DND-41 (cell line): Measurements from ENCODE around the gene CNPPD1.

ENCODE experiments used
- ATAC-seq: fragments of 200-7000 bp; cut with Tn5 transposase; 3 replicates; pipeline ENCODE4 v1.9.1; 2021; ENCODE audit warnings: low read depth; ENCODE audit not compliant: insufficient read depth
- DNase-seq: peaks from one replicate; pipeline ENCODE4 v3.0.0-alpha.2; 2020
- H2AFZ ChIP-seq: 2 replicates; pipeline ENCODE4 v1.6.0; 2012; ENCODE audit warnings: low read depth, low read length
- H3K27ac ChIP-seq: 2 replicates; pipeline ENCODE4 v1.5.1; 2012; ENCODE audit warnings: low read length, inconsistent platforms
- H3K27me3 ChIP-seq: fragments of 200-600 bp; sonication (generic); 2 replicates; pipeline ENCODE4 v1.6.0; 2012; ENCODE audit warnings: low read length, mild to moderate bottlenecking, inconsistent platforms; ENCODE audit not compliant: insufficient read depth, poor library complexity
- H3K36me3 ChIP-seq: 2 replicates; pipeline ENCODE4 v1.5.1; 2012; ENCODE audit warnings: low read length, inconsistent platforms; ENCODE audit not compliant: insufficient read depth
- H3K4me1 ChIP-seq: 2 replicates; pipeline ENCODE4 v1.5.1; 2012; ENCODE audit warnings: mild to moderate bottlenecking, low read length; ENCODE audit not compliant: insufficient read depth
- H3K4me2 ChIP-seq: 2 replicates; pipeline ENCODE4 v1.6.0; 2012; ENCODE audit warnings: mild to moderate bottlenecking, moderate library complexity, low read length, inconsistent platforms; ENCODE audit not compliant: insufficient read depth
- H3K4me3 ChIP-seq, 2 experiments: fragments of 200-600 bp in 1 of 2; shearing (Covaris generic) in 1 of 2; 2 replicates each; pipeline ENCODE4 v1.5.1; 2012 to 2016; ENCODE audit warnings: inconsistent platforms in 2 of 2, low read length in 2 of 2, mild to moderate bottlenecking in 2 of 2, low read depth in 1 of 2, moderate library complexity in 1 of 2
- H3K79me2 ChIP-seq: 2 replicates; pipeline ENCODE4 v1.6.0; 2012; ENCODE audit warnings: low read length, inconsistent platforms; ENCODE audit not compliant: insufficient read depth
- H3K9ac ChIP-seq: 2 replicates; pipeline ENCODE4 v1.6.0; 2012; ENCODE audit warnings: low read depth, mild to moderate bottlenecking, inconsistent platforms, low read length, moderate library complexity
- H3K9me3 ChIP-seq: 2 replicates; pipeline ENCODE4 v1.5.1; 2012; ENCODE audit warnings: low read length, moderate library complexity, mild to moderate bottlenecking, inconsistent platforms; ENCODE audit not compliant: insufficient read depth, severe bottlenecking
- H4K20me1 ChIP-seq: 2 replicates; pipeline ENCODE4 v1.6.0; 2012; ENCODE audit warnings: low read length; ENCODE audit not compliant: insufficient read depth
- CTCF ChIP-seq: IDR thresholded peaks from 2 replicates; pipeline ENCODE4 v1.5.1; 2012; ENCODE audit warnings: borderline replicate concordance, low read length, moderate library complexity, mild to moderate bottlenecking; ENCODE audit not compliant: poor library complexity, severe bottlenecking; ENCODE audit errors: extremely low read depth
- EZH2 ChIP-seq: IDR thresholded peaks from 3 replicates; pipeline ENCODE4 v1.6.1; 2012; ENCODE audit warnings: borderline replicate concordance, low read depth, mild to moderate bottlenecking, moderate library complexity, low read length, inconsistent platforms; ENCODE audit not compliant: severe bottlenecking

CNPPD1 gene

DNA sequence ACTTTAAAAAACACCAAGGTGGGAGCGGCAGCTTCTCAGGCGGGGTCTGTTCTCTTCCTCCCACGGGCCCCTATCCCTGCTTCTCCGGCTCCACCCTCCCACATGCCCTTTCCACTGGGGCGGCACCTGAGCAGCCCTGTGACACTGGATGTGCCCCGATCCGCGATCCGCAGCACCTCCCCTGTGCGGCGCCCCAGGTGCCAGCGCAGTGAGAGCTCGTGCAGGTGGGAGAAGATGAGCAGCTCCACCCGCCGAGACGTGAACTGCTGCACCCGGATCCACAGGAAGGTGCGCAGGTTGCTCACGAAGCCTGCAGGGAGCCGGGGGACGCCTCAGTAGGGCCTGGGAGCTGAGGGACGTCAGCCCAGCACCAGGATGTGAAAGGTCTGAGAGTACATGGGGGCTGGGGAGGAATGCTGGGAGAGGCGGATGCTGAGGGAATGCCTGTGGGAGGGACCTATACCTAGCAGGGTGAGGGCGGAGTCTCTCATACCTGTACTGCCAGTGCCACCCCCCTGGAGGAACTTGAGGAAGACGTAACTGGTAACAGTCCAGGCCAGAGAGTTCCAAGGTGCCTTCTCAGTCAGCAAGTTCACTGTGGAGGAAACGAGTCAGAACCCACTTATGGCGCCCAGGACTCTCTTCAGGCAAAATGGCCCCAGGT, 39.3 kb upstream of the CNPPD1 start:
- H4K20me1 ChIP-seq: no peaks in the 10 kb centered on the region; the same call in 1 of the 2 replicates
- no peak overlapping the region for H2AFZ ChIP-seq
- no peak overlapping the region for H3K4me2 ChIP-seq
- H3K27me3 ChIP-seq: no peaks in the 10 kb centered on the region
- H3K27ac ChIP-seq: no peak overlapping the region
- DNase-seq (no peak), ATAC-seq (no peak)
- H3K36me3 ChIP-seq: peaks cover 47% of the 10 kb centered on the region
- H3K9me3 ChIP-seq: no peaks in the 10 kb centered on the region
- H3K79me2 ChIP-seq: no peaks in the 10 kb centered on the region
- no peak overlapping the region for H3K4me3 ChIP-seq
- H3K9ac ChIP-seq: no peak overlapping the region
- peaks cover 12% of the 10 kb centered on the region for H3K4me1 ChIP-seq
- TF ChIP-seq EZH2: no peak
- TF ChIP-seq CTCF: no peak

DNA sequence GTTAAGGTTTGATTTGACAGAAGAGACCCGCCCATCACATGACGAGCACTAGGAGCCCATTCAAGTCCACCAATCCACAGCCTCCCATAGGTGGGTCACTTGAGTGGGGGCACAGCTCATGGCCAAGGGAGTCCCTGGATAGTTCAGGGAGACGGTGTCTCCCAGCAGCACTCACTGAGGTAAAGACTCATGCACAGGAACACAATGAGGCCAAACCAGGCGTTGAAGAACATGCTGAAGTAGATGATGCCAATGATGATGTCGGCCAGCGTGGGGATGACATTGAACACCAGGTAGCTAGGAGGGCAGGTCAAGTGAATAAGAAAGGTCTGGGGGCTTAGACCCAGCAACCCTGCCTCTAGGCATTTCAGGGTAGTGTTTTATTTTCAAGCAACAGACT, 38.1 kb upstream of the CNPPD1 start:
- DNase-seq (no peak), ATAC-seq (no peak)

GRCh38 chr2:219214141-219214540, 37.4 kb upstream of the CNPPD1 start:
- Histone ChIP-seq H3K9ac (no peak overlapping the region), H3K4me1 (peaks cover 12% of the 10 kb centered on the region), H3K9me3 (no peaks in the 10 kb centered on the region), H3K27me3 (no peaks in the 10 kb centered on the region), H3K27ac (no peak overlapping the region), H4K20me1 (peaks cover under 1% of the 10 kb centered on the region; the same call in 1 of the 2 replicates), H3K36me3 (peaks cover 46% of the 10 kb centered on the region), H3K4me2 (no peak overlapping the region), H2AFZ (no peak overlapping the region), H3K4me3 (no peak overlapping the region), H3K79me2 (no peaks in the 10 kb centered on the region)
- no peak for ATAC-seq
- TF ChIP-seq CTCF (no peak), EZH2 (no peak)
- no peak for DNase-seq

More for the DNA sequence above, 38.1 kb upstream of the CNPPD1 start:
- Histone ChIP-seq H3K27ac (no peak overlapping the region), H3K36me3 (peaks cover 47% of the 10 kb centered on the region), H3K9me3 (no peaks in the 10 kb centered on the region), H2AFZ (no peak overlapping the region), H3K4me2 (no peak overlapping the region), H3K79me2 (no peaks in the 10 kb centered on the region), H3K9ac (no peak overlapping the region), H3K27me3 (no peaks in the 10 kb centered on the region), H3K4me1 (peaks cover 12% of the 10 kb centered on the region), H4K20me1 (no peaks in the 10 kb centered on the region; the same call in 1 of the 2 replicates), H3K4me3 (no peak overlapping the region)
- TF ChIP-seq EZH2 (no peak), CTCF (no peak)
